Inflammatory macrophage treated with lipopolysaccharide for 4 hours (primary cell): ENCODE measurements around the gene GABPA.

Source experiments
- DNase-seq: peaks from one replicate; pipeline ENCODE4 v3.0.0-alpha.2; 2020

The GABPA gene

GRCh38 chr21:25813917-25814316 lies 79.1 kb downstream of the GABPA start:
- DNase-seq: no peak

- no peak for DNase-seq
Observed at GRCh38 chr21:25818121-25818520, 83.3 kb downstream of the GABPA start.

GRCh38 chr21:25818551-25818950 lies 83.8 kb downstream of the GABPA start:
- DNase-seq: no peak
